Fibroblast of skin of left biceps (primary cell): ENCODE results near the gene EFCAB8.

Source experiments
- DNase-seq, 2 experiments: peaks; one replicate each; pipeline ENCODE4 v3.0.0-alpha.2; 2013; ENCODE audit warnings: low read depth in 2 of 2

Gene EFCAB8

DNA sequence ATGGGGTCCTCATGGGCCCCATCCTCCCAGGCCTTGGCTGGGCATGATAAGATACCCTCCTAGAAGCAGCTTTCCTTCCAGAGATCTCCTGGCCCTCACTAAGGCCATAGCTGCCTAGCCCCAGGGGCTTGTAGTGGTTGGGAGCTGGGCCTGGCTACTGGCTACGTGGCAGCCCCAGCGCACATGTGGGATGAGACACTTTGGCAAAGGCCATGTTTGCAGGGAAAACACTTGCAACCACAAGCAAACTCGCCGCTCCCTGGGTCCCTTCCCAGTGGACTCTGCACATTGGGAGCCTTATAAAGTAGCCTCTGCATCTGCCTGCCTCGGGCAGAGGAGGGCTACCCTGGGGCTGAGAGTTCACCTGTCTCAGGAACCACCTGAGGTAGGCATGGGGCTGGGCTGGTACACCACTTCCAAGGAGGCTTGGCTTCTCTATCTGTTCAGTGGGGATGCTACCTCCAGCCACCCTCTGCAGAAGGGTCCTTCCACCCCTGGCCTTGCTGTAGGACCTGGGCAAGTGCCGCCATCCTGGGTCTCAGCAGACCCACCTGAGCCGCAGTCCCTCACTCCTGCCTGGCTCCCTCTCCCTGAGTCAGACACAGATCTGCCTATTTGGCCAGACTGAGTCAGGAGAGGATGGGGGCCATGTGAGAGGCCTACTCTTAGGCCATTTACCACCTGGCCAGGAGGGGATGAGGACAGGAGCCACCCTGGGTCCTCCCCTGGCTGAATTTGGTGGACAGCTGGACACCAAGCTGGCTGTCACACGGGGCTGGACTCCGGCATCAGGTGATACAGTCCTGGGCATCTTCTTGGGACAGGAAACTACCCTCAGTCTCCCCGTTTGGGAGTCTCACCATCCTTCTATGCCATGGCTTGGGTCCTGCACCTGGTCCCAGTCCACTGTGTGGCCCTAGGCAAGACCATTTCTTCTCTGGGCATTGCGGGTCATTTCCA lies 148.9 kb downstream of the EFCAB8 start, which contains the start of gene BPIFB2:
TSS of gene BPIFB2 (plus strand) at position 329 of the 960 bp plus-strand sequence. CDS start 871 bp downstream, outside the sequence.
- no peak for DNase-seq

- DNase-seq = no peak
Observed at GRCh38 chr20:33008336-33009213, 149.9 kb downstream of the EFCAB8 start.

GRCh38 chr20:33009214-33010132 lies 150.8 kb downstream of the EFCAB8 start:
- no peak for DNase-seq

DNA sequence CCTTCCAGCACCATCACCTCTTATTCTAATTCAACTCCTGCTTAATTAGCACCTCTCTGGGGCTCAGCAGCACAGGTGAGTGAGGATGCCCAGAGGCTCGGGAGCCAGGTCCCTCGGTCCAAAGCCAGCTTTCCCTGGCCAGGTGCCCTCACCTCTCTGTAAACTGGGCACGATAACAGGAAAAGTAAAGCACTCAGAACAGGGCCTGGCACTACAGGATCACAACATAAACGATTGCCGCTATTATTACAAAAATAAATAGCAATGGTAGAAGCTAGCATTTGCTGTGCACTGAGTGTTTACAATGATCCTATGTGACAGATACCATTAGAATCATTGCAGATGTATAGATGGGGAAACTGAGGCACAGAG lies 151.4 kb downstream of the EFCAB8 start:
- DNase-seq = no peak

DNA sequence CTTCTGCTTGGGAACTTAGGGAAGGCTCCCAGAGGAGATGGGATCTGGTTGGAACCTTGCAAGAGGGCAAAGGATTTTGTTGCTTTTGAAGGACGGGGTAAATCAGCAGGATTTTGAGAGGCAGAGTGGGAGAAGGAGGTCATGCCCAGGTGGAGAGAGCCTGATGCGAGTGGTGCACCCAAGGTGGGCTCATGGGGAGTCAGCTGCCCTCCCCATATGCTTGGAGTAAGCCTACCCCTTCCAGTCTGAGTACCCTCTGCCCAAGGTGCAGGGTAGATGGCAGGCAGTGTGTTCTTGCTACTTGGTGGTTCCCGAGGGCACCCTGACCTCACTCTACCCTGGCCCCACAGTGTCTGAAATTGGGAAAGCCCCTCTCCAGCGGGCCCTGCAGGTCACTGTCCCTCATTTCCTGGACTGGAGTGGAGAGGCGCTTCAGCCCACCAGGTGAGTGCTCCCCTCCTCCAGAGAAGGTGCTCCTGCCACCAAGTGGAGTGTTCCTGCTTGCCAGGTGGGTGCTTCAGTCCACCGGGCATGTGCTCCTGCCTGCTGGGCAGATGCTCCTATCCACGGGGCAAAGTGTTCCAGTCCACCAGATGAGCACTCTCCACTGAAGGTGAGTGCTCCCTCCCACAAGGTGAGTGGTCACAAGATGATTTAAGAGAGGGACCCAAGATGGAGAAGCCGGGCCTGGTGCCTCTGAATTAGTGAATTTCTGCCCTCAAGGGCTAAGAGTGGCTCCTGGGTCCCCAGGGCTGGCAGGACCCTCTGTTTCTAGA lies 152.1 kb downstream of the EFCAB8 start:
- no peak for DNase-seq
